Ectodermal cell (in vitro differentiated cells): ENCODE results near the gene ATP5F1B.

Source experiments
- H3K27ac ChIP-seq: 2 replicates; pipeline ENCODE4 v1.7.0; 2013; ENCODE audit warnings: mild to moderate bottlenecking, low read depth, low read length; ENCODE audit not compliant: insufficient read depth, poor library complexity, severe bottlenecking
- H3K27me3 ChIP-seq: 2 replicates; pipeline ENCODE4 v1.7.0; 2013; ENCODE audit warnings: mild to moderate bottlenecking, low read length; ENCODE audit not compliant: insufficient read depth, control insufficient read depth, poor library complexity, severe bottlenecking
- H3K36me3 ChIP-seq: one replicate; pipeline ENCODE4 v1.7.0; 2013; ENCODE audit warnings: low read length; ENCODE audit not compliant: control insufficient read depth, insufficient read depth
- H3K4me1 ChIP-seq: one replicate; pipeline ENCODE4 v1.7.0; 2013; ENCODE audit warnings: low read length; ENCODE audit not compliant: control insufficient read depth, insufficient read depth
- H3K4me3 ChIP-seq: 2 replicates; pipeline ENCODE4 v1.7.0; 2013; ENCODE audit warnings: low read depth, low read length, control low read depth; ENCODE audit not compliant: insufficient read depth
- H3K9me3 ChIP-seq: 2 replicates; pipeline ENCODE4 v1.7.0; 2013; ENCODE audit warnings: mild to moderate bottlenecking, low read length, moderate library complexity; ENCODE audit not compliant: control insufficient read depth
- WGBS, 2 experiments: methylation state at CpG; one replicate each; pipeline ENCODE4 v1.1.7; 2013; ENCODE audit warnings: missing lambda C conversion rate in 2 of 2; 5-methylcytosine and 5-hydroxymethylcytosine counted together

ATP5F1B gene

DNA sequence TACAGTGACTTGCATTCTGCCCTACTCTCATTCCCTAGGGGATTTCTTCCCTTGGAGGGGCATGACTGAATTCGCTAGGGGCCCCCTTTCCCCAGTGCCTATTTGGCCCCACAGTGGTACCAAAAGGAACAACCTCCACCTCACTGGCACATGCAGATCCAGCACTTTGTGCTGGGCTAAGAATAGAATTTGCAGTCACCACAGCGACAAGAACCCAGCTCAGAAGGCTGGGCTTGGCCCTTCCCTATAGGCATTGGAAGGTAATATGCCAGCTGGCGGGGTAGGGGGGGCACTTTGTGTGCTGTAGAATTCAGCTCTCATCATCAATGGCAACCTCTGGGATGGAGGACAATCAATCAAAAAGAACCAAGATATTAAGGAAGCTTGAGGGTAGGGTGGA lies 29.5 kb downstream of the ATP5F1B start:
- 93 to 94% methylated on average over 3 of the region's 3 CpGs for WGBS, 2 experiments
- no peaks in the 10 kb centered on the region for H3K9me3 ChIP-seq
- H3K27me3 ChIP-seq = no peaks in the 10 kb centered on the region
- no peaks in the 10 kb centered on the region for H3K4me1 ChIP-seq
- peaks cover 49% of the 10 kb centered on the region for H3K36me3 ChIP-seq
- no peak overlapping the region for H3K27ac ChIP-seq
- H3K4me3 ChIP-seq = no peak overlapping the region

DNA sequence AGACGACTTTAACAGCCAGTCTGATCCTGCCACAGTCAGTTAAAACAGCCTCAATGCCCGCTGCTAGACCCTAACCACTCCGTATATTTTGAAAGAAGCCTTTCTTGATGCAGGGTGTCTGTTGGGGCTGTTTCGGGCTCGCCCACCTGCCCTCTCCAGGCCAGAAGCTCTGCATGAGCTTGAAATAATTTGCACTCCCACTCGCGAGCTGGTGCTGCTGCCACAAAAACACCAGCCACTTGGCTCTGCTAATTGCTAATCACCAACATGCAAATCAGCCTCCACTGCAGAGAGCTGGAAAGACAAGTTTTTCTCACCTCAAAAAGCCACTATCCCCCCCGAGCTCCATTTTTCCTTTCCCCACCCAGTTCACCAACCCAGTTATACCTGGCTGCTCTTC lies 31.2 kb downstream of the ATP5F1B start:
- H3K4me3 ChIP-seq = no peak overlapping the region
- 94 to 95% methylated on average over 8 of the region's 8 CpGs for WGBS, 2 experiments
- peaks cover 64% of the 10 kb centered on the region for H3K36me3 ChIP-seq

DNA sequence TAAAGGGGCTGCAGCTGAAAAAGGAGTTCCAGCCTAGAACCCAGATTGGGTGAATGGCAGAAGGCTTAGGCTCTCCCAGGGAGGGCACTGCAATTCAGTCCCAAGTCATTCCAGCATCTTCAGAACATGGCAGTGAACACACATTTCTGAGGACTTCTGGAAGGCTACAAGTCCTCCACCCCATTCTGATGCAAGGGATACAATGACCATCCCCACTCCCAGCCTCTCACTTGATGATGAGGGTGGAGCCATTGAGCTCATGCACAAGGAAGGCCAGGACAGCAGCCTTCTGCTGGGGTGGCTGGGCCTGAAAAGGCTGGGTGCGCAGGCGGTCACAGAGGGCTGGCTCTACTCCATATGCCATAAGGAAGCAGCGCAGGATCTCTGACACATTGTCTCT lies 41.4 kb downstream of the ATP5F1B start:
- no peak overlapping the region for H3K4me3 ChIP-seq
- no peak overlapping the region for H3K27ac ChIP-seq
- no peaks in the 10 kb centered on the region for H3K27me3 ChIP-seq
- H3K9me3 ChIP-seq = no peaks in the 10 kb centered on the region
- 97% methylated on average over 3 of the region's 3 CpGs for WGBS, 2 experiments
- H3K4me1 ChIP-seq = no peaks in the 10 kb centered on the region
- peaks cover 83% of the 10 kb centered on the region for H3K36me3 ChIP-seq

More for the DNA sequence above, 31.2 kb downstream of the ATP5F1B start:
- no peaks in the 10 kb centered on the region for H3K9me3 ChIP-seq
- no peak overlapping the region for H3K27ac ChIP-seq
- H3K4me1 ChIP-seq = no peaks in the 10 kb centered on the region
- H3K27me3 ChIP-seq = no peaks in the 10 kb centered on the region

DNA sequence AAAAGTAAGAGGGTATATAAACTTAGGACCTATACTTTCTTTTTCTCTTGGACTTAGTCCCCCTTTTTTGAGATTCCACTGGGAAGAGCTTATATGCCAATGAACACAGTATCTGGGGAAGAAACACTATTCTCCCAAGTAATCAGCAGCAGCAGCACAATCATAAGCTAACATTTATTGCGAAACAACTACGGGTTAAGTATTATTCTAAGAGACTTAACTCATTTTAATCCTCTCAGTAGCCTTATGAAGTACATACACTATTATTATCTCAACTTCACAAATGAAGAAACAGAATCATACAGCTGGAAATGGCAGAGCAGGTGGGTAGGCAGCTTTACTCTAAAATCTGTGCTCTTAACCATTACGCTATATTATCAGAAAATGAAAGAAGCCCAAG lies 43.5 kb downstream of the ATP5F1B start:
- WGBS, 2 experiments = 94 to 100% methylated on average over 2 to 3 of the region's 3 CpGs

DNA sequence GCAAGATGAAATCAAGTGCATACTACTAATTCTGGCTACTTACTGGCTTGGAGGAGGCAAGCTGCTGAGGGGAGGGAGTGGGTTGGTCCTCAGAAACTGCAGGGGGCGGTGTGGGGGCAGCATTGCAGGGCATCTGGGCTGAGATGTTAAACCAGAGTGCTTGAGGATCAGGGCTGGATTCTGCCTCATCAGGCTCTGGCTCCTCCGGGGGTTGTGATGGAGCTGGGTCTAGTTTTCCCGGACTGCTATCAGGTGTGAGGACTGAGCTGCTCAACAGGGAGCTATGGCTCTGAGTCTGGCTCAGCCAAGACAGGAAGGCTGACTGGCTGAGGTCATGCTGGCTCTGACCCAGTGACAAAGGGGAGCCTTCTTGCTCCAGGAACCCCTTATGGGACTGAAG lies 44.3 kb downstream of the ATP5F1B start:
- H3K27me3 ChIP-seq = no peaks in the 10 kb centered on the region
- H3K27ac ChIP-seq = no peak overlapping the region
- no peaks in the 10 kb centered on the region for H3K9me3 ChIP-seq
- peaks cover 81% of the 10 kb centered on the region for H3K36me3 ChIP-seq
- no peaks in the 10 kb centered on the region for H3K4me1 ChIP-seq
- WGBS, 2 experiments = 89 to 91% methylated on average over 3 of the region's 3 CpGs
- H3K4me3 ChIP-seq = no peak overlapping the region

More for the DNA sequence above, 43.5 kb downstream of the ATP5F1B start:
- Histone ChIP-seq H3K36me3 (peaks cover 89% of the 10 kb centered on the region), H3K9me3 (no peaks in the 10 kb centered on the region), H3K4me3 (no peak overlapping the region), H3K4me1 (no peaks in the 10 kb centered on the region), H3K27ac (no peak overlapping the region), H3K27me3 (no peaks in the 10 kb centered on the region)

DNA sequence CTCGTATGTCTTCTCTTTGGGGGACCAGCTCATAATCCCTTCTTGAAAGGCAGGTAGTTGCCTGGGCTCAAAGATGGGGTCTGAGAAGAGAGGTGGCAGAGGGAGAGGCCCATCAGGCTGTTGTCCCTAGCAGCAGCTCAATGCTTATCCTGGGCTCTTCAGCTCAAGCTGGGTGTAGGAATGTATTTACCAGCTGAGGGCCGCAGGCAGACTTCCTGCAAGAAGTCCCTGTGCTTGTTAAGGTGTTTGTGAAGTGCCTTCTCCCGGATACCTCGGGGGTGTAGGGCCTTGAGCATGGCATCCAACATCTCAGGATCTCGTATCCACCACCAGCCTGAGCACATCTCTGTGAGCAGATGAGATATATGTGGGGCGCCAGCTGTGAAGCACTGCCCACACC lies 45.0 kb downstream of the ATP5F1B start:
- Histone ChIP-seq H3K9me3 (no peaks in the 10 kb centered on the region), H3K4me3 (no peak overlapping the region), H3K4me1 (no peaks in the 10 kb centered on the region), H3K27ac (no peak overlapping the region), H3K36me3 (peaks cover 77% of the 10 kb centered on the region), H3K27me3 (no peaks in the 10 kb centered on the region)
- WGBS, 2 experiments = 95 to 96% methylated on average over 6 of the region's 6 CpGs

DNA sequence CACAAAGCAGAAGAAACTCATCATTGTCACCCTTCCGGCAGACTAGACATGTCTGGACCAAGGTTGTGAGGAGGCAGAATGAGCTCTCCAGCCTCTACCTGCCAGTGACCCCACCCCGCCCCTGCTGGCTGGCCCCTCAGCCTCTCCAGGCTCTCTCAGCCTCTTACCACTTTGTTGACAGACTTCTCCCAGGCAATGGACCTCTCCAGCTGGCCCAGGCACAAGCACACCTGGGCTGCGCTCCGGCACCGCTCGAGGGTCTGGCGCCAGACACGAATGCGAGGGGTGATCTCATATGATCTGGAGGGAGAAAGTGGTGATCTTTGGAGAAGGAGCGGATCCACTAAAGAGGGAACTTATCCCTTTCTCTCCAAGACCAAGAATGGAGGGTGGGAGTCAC lies 46.0 kb downstream of the ATP5F1B start:
- no peak overlapping the region for H3K27ac ChIP-seq
- H3K4me3 ChIP-seq = no peak overlapping the region
- WGBS, 2 experiments = 95 to 98% methylated on average over 10 of the region's 10 CpGs
- no peaks in the 10 kb centered on the region for H3K4me1 ChIP-seq
- no peaks in the 10 kb centered on the region for H3K9me3 ChIP-seq
- H3K27me3 ChIP-seq = no peaks in the 10 kb centered on the region
- peaks cover 68% of the 10 kb centered on the region for H3K36me3 ChIP-seq

DNA sequence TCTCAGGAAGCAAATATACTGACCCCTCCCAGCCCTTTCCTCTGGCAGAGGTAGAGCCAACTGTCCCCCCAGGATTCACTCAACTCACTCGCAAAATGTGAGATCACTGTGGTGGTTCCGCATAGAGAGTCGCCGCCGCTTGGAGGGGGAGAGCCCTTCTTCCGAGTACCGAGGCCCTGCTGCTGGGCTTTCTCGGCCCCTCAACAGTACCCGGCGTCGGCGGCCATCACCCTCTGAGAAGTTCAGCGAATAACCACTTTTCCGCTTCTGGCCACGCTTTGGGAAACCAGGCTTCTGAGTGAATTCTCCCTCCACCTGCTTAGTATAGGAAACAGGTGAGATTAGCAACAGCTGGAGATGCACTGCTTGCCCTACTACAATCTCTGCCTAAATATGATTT lies 46.7 kb downstream of the ATP5F1B start:
- no peak overlapping the region for H3K27ac ChIP-seq
- H3K4me3 ChIP-seq = no peak overlapping the region
- H3K27me3 ChIP-seq = no peaks in the 10 kb centered on the region
- no peaks in the 10 kb centered on the region for H3K4me1 ChIP-seq
- H3K9me3 ChIP-seq = no peaks in the 10 kb centered on the region
- H3K36me3 ChIP-seq = peaks cover 61% of the 10 kb centered on the region
- WGBS, 2 experiments = 96 to 98% methylated on average over 15 of the region's 15 CpGs

DNA sequence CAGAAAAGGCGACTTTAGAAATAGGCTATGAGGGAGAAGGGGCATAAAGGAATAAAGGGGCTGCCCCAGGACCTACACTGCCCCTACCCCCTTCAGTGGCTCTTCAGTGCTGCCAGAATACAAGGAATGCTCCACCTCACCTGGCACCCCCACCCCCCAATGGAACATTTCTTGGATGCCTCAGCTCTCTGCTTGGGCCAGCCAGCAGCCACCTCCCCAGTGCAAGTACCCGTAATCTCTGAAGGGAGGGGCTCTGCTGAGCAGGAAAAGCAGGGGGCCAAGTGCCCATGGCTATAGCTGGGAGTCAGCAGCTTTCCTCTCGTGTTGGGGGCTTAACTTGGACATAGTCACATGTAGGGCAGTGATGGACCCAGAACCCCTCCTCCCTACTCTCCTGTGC lies 49.0 kb downstream of the ATP5F1B start:
- Histone ChIP-seq H3K27me3 (no peaks in the 10 kb centered on the region), H3K27ac (no peak overlapping the region), H3K4me1 (no peaks in the 10 kb centered on the region), H3K4me3 (no peak overlapping the region), H3K9me3 (no peaks in the 10 kb centered on the region), H3K36me3 (peaks cover 40% of the 10 kb centered on the region)
- 85 to 87% methylated on average over 2 to 3 of the region's 3 CpGs for WGBS, 2 experiments

DNA sequence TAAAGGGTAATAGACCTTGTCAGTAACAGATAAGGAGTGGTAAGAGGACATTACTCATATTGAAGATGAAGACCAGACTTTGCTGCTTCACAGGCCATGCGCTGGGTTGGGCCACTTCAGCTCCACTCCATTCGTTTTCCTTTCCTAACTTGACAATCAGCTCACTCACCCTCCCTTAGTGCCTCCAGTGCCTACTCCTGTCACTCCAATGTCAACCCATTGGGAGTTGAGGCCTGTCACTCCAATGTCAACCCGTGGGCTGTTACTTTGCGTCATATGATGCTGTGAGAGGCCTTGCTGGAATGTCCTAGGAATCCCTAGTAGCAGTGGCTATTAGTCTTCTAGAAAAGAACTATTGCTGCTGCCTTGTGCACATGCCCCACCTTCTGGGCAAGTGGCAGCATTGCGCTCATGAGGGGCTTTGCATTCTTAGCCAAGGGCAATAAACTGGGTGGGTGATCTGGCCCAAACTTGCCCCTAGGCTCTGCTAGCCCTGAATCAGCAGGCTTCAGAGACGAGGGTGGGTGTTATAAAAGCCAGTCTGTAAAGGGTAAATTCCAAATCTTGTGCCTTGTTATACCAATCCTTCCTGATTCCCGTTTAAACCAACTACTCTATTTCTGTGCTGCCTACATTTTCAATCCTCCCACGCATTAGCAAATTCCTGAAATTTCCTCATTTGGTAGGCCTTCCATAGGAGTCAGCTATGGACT lies 51.7 kb downstream of the ATP5F1B start:
- no peaks in the 10 kb centered on the region for H3K27me3 ChIP-seq
- H3K36me3 ChIP-seq = peaks cover 13% of the 10 kb centered on the region
- no peaks in the 10 kb centered on the region for H3K4me1 ChIP-seq
- H3K27ac ChIP-seq = peak overlapping the region; percentile 61
- H3K9me3 ChIP-seq = no peaks in the 10 kb centered on the region
- 48 to 51% methylated on average over 8 of the region's 8 CpGs for WGBS, 2 experiments
- H3K4me3 ChIP-seq = no peak overlapping the region

DNA sequence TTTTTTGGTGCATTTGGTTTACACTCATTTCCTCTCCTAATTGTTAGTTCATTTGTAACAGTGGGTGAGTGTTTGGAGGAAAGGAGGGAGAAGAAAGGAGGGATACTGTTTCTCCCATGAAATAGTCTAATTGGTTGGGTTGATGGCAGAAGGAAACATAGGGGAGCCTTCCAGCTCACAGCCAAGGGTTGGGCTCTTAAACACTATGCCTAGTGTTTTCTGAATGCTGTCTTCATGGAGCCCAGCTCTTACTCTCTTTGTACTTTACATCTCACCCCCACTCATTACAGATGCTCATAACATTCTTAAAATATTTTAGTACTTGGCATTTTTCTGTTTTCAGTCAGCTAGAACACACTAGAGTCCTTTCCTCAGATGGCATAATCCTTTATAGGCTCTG lies 53.8 kb downstream of the ATP5F1B start:
- no peaks in the 10 kb centered on the region for H3K36me3 ChIP-seq
- H3K27me3 ChIP-seq = no peaks in the 10 kb centered on the region
- no peak overlapping the region for H3K4me3 ChIP-seq
- no peak overlapping the region for H3K27ac ChIP-seq
- H3K4me1 ChIP-seq = no peaks in the 10 kb centered on the region
- H3K9me3 ChIP-seq = no peaks in the 10 kb centered on the region
